ENCODE data around the gene TENM4.
"Not testable (repeated sequence)": the region's sequence is repeated elsewhere in the genome, so short reads cannot be mapped to it uniquely, and the experiment has no call there.

Gene TENM4

DNA sequence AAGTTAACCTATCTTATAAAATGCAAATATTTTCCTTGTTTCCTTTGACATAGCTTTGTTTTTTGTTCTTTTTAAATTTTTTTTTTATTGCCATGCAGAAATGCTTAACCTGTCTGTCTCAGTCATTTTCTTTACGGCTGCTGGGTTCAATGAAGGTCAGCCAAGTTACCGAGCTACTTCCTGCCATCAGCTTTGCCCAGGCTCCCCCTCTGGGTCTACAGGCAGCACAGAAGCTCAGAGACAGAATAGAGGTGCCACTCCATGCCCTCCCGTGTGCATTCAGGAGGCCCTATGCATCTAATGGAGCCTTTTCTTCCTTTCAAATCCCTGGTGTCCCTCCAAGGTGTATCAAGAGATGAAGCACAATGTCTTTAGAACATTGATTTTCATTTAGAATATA lies 455.2 kb downstream of the TENM4 start:
- no peak overlapping the region for H3K4me3 ChIP-seq (ENCODE audit: low read length)
- no peak for TF ChIP-seq ZNF274 (IDR thresholded peaks at IDR 0.05; ENCODE audit: low read depth, low read length)

DNA sequence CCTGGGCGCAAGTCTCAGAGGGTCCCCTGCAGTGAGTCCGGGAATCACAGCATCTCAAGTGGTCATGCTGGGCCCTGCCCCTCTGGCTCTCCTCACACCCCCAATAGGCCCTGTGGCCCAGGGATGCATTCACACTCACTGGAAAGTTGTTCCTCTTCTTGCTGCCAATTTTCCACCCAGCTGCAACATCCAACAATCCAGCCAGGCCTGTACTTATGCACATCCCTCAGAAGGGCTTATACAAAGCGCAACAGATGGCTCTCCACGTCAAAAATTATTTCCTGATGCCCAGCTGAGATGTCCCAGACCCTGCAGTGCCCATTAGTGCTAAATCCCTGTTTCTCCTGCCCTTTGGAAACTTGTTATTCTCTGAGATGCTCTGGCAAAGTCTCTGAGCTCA lies 458.4 kb downstream of the TENM4 start:
- no peak overlapping the region for H3K4me3 ChIP-seq (ENCODE audit: low read length)
- no peak for TF ChIP-seq ZNF274 (IDR thresholded peaks at IDR 0.05; ENCODE audit: low read depth, low read length)

DNA sequence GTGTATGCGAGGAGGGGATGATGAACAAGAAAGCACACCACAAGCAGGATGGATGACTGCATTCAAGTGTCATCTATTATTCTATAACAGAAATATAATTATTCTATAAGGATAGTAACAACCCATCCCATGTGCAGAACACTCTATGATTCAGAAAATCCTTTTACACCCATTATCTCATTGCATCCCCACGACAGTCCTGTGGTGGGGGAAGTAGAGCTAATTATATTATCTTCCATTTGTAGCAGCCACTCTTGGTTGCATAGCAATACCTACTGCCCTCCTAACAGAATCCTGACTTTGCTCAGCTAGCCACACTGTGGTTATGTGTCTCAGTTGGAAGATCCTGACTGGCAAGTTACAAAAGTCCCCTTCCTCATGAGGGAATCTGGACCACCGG lies 459.7 kb downstream of the TENM4 start:
- H3K4me3 ChIP-seq (ENCODE audit: low read length): no peak overlapping the region
- TF ChIP-seq ZNF274 (IDR thresholded peaks at IDR 0.05; ENCODE audit: low read depth, low read length): no peak

DNA sequence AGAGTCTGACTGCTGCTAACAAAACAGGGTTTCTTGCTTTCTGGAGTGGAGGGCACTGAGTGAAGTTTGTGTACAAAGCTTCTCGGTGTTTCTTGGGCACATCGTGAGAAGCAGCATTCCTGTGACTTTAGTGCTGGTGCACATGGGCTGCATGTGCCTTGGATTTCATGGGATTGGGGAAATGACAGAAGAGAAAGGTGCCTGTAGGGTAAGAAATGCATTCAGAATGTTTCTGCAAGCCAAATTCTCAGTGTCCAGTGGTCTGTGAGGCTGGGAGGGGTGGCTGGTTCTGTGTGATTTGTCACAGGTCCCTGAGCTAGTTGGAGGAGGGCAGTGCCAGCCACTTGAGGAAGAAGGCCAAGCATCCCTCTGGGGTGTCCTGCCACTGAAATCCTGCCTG lies 462.0 kb downstream of the TENM4 start:
- no peak for TF ChIP-seq ZNF274 (IDR thresholded peaks at IDR 0.05; ENCODE audit: low read depth, low read length)
- H3K4me3 ChIP-seq (ENCODE audit: low read length): no peak overlapping the region

DNA sequence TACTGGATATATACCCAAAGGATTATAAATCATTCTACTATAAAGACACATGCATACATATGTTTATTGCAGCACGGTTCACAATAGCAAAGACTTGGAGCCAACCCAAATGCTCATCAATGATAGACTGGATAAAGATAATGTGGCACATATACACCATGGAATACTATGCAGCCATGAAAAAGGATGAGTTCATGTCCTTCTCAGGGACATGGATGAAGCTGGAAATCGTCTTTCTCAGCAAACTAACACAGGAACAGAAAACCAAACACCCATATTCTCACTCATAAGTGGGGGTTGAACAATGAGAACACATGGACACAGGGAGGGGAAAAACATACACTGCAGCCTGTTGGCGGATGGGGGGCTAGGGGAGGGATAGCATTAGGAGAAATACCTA lies 463.0 kb downstream of the TENM4 start:
- H3K4me3 ChIP-seq (ENCODE audit: low read length): not testable (repeated sequence)

DNA sequence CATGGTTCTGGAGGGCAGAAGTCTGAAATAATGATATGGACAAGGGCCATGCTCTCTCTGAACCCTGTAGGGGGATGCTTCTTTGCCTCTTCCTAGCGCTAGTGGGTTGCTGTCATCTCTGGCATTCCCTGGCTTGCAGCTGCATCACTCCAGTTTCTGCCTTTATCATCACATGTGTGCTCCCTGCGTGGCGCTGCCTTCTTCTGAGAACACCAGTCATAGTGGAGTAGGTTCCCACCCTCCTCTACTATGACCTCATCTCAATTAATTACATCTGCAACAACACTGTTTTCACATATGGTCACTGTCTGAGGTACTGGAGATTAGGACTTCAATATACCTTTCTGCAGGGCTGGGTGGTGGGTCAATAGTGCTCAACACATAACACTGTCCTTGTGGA lies 463.8 kb downstream of the TENM4 start:
- TF ChIP-seq ZNF274 (IDR thresholded peaks at IDR 0.05; ENCODE audit: low read depth, low read length): no peak
- no peak overlapping the region for H3K4me3 ChIP-seq (ENCODE audit: low read length)

DNA sequence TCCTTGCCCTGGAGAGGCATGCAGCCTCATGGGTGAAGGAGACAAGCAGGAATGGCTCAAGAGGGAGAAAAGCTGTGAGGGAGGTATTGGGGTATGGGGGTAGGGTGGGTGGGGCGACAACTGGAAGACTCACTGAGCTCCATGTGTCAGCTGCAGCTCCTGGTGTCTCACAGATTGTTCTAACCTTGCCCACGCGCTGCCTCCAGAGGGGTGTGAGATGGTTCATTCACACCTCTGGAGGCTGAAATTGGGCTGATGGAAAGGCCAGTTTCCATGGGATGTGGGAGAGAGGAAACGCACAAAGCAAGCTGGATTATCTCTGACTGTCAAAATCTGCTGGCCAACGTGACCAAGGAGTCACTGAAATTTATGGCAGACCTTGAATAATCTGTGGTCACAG lies 465.7 kb downstream of the TENM4 start:
- no peak for TF ChIP-seq ZNF274 (IDR thresholded peaks at IDR 0.05; ENCODE audit: low read depth, low read length)
- H3K4me3 ChIP-seq (ENCODE audit: low read length): no peak overlapping the region

DNA sequence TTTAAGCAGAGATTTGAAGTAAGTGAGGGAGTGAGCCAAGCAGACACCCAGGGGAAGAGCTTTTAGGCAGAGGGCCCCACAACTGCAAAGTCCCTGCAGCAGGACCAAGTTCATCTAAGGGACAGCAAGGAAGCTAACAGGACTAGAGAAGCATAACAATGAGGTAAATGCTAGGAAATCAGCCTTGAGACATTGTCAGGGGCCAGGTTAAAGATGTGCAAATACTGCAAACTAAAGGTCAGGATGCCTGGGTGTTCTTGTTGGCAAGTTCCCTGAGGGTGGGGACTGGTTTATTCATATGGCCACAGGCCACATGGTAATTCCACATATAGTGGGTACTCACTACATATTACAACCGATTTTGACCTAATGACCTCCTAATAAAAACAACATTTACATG lies 467.0 kb downstream of the TENM4 start:
- no peak overlapping the region for H3K4me3 ChIP-seq (ENCODE audit: low read length)
- no peak for TF ChIP-seq ZNF274 (IDR thresholded peaks at IDR 0.05; ENCODE audit: low read depth, low read length)

DNA sequence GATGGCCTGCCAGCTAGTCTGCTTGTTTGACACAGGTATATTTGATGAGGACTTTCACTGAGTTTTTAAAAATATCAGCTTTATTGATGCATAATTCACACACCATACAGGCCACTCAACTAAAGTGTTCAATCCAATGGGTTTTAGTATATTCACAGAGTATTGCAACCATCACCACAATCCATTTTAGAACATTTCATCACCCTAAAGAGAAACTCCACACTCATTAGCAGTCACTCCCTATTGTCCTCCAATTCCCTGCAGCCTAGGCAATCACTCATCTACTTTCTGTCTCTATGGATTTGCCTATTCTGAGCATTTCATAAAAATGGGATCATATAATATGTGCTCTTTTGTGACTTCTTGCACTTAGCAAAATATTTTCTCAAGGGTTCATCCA lies 468.2 kb downstream of the TENM4 start:
- TF ChIP-seq ZNF274 (IDR thresholded peaks at IDR 0.05; ENCODE audit: low read depth, low read length): no peak
- no peak overlapping the region for H3K4me3 ChIP-seq (ENCODE audit: low read length)

DNA sequence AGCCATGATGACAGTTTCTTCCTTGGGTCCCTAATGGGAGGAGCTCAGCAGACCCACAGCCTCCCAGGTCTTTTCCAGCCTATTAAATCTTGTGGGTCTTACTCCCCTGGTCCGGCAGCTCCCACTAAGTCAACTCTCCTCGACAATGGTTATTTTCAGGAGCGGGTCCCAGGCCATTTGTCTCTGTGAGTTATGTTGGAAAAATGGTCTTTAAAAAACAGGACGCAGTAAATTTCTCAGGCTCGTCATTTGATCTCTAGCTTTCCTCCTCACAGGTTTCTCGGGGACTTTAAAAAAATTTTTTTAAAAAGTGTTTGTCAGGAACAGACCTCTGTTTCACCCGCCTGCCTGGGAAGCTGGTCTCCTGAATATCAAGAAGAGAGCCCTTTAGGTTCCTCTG lies 468.7 kb downstream of the TENM4 start:
- no peak for TF ChIP-seq ZNF274 (IDR thresholded peaks at IDR 0.05; ENCODE audit: low read depth, low read length)
- H3K4me3 ChIP-seq (ENCODE audit: low read length): no peak overlapping the region

DNA sequence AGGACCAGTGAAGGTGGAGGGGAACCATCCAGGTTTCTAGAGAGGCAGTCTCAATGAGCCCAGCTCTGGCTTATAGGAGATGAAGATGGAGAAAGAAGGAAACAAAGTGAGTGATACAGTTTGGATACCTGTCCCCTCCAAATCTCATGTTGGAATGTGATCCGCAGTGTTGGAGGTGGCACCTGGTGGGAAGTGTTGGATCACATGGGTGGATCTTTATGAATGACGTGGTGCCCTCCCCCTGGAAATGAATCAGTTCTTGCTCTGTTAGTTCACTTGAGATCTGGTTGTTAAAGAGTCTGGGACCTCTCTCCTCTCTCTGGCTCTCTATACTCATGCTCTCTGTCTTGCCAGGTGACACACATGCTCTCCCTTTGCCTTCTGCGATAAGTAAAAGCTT lies 473.0 kb downstream of the TENM4 start:
- no peak for TF ChIP-seq ZNF274 (IDR thresholded peaks at IDR 0.05; ENCODE audit: low read depth, low read length)
- no peak overlapping the region for H3K4me3 ChIP-seq (ENCODE audit: low read length)

DNA sequence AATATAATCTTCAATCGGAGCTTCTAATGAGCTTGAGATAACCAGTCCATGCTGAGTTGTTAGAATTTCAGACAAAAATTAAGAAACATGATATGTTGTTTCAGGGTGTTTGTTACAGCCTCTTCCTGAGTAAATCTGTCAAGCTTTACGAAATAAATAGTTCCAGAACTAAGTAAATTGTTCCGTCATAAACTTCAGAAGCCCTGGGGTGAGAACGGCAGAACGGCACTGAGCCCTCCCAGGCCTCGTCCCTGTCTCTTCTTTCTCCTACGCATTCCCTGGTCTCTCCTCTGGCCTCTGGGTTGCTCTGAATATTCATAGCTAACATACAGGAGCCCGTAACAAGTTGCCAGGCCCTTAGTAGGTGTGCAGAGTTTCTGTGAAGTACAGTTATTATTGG lies 475.4 kb downstream of the TENM4 start:
- no peak overlapping the region for H3K4me3 ChIP-seq (ENCODE audit: low read length)
- no peak for TF ChIP-seq ZNF274 (IDR thresholded peaks at IDR 0.05; ENCODE audit: low read depth, low read length)

DNA sequence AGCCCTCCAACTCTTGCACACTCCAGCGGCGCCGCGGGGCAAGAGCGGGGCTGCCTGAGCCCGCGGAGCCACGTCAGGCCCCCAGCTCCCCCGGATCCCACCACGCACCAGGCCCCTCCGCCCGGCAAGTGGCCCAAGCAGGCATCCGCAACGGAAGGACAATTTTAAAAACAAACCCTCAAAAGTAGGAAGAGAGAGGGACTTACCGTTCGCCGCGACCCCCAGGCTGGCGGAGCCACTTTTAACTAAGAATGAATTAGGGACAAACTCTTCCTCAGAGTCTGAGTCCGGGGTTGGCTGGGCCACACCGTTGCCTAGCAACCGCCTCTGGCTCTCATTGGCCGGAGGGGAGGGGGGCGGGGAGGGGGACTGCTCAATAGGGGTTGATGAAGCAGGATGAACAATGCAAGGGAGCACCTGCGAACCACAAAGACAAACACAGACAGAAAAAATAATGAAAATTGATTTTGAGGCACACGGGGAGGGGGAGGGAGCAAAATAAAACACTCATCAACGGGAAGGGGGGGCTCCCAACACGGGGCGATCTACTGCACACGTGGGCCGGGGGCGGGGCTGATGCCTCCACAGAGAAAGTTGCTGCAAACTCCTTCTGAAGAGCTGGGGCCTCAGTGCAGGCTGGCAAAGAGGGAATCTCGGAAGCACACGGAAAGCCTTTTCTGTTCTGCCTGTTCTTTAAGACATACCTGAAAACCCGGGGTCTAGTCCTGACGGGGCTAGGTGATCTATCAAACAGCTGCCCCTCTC lies 478.7 kb downstream of the TENM4 start:
- H3K4me3 ChIP-seq (ENCODE audit: low read length): no peak overlapping the region
- no peak for TF ChIP-seq ZNF274 (IDR thresholded peaks at IDR 0.05; ENCODE audit: low read depth, low read length)

DNA sequence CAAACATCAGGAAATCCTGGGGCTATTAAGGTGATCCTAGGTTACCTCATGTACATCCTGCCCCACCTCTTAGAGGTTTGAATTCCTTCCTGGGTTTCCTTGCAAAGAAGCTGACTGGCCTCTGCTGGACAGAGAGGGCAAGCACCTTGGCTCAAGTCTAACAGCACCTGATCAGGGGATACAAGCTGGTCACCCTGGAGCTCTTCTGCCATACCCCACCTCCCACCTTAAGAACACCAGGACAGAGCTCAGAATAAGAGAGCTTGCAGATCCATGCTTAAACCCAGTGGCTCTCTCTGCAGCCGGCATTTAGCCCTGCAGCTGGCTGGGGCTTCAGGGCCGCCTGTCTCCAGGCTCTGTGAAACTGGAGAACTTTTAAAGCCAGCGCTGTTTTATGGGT lies 479.6 kb downstream of the TENM4 start:
- TF ChIP-seq ZNF274 (IDR thresholded peaks at IDR 0.05; ENCODE audit: low read depth, low read length): no peak
- H3K4me3 ChIP-seq (ENCODE audit: low read length): no peak overlapping the region

DNA sequence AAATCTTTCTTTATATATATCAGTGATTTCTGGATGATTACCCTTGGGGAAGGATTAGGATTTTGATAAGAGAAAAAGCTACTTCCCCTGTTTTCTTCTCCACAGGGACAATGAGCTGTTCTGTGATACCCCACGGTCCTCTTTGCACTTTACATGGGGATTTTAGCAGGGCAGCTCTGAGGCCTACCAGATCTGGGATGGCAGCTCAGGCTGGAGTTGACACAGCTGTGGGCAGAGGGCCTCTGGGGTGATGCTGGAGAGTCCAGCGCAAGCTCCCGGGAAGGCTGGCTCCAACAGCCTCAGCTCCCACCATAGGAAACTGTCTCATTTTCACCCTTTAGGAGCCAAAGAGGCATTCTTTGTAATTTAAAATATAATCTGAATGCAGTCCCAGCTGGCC lies 482.4 kb downstream of the TENM4 start:
- TF ChIP-seq ZNF274 (IDR thresholded peaks at IDR 0.05; ENCODE audit: low read depth, low read length): no peak
- no peak overlapping the region for H3K4me3 ChIP-seq (ENCODE audit: low read length)
